ENCODE measurements around the gene ATP13A3. TPM values are rescaled to one million over a fixed set of nuclear protein-coding genes. Genes with fewer than 3 reads are reported as not detected.

The ATP13A3 gene
- total and polyA plus RNA-seq, 12 donors, result 17.6 to 111 (median 63.3) TPM

DNA sequence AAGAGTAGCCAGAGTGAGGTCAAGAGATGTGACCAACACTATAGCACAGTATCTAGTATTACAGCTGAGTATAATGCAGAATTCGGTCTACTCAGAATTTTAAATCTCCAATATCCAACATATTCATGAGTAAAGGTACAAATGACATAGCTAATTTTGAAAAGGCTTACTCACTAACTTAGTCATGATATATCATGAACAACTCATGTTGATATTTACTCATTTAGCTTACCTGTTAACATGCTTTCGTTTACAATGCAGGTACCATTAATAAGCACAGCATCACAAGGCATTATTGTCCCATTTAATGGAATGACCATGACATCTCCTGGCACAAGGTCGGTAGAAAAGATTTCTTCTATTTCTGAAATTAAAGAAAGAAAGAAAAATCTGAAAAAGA is 36.9 kb downstream of the ATP13A3 start:
- no peak overlapping the region for H3K4me3 ChIP-seq
- intact Hi-C loops (cut with DNase I), result no loop called here
- no peak for TF ChIP-seq CTCF (IDR thresholded peaks at IDR 0.05)
- TF ChIP-seq POLR2A (IDR thresholded peaks at IDR 0.05), result no peak
- H3K9me3 ChIP-seq (replicated peaks in 1 of 3), result no peaks in the 10 kb centered on the region
- 80 to 87% (median 85%) methylated on average over 3 of the region's 3 CpGs for WGBS, 4 donors
- H3K27ac ChIP-seq, result no peak overlapping the region
- H3K27me3 ChIP-seq, result no peaks in the 10 kb centered on the region
- DNase-seq, result no peak
- no peaks in the 10 kb centered on the region for H3K4me1 ChIP-seq (replicated peaks in 1 of 2)
- H3K36me3 ChIP-seq (replicated peaks in 1 of 2), result peaks cover 0 to 82% of the 10 kb centered on the region in 2 donors

DNA sequence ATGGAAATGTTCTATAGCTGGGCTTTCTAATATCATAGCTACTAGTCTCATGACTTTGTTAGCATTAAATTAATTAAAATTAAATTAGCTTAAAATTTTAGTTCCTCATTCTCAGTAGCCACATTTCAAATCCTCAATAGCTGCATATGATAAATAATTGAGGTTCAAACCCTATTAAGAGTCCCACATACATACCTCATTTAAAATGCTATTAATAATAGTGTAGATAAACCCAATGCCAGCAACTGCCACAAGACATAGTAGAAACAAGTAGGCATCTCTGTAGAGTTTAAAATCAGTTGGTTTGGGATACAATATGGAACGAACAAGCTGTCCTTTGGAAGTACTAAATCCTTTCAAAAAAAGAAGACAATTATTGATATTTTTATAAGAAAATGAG is 39.1 kb downstream of the ATP13A3 start:
- WGBS, 4 donors, result 97 to 100% (median 98%) methylated on average over 1 of the region's 1 CpG
- peaks cover 0 to 61% of the 10 kb centered on the region in 2 donors for H3K36me3 ChIP-seq (replicated peaks in 1 of 2)

GRCh38 chr3:194447161-194447560 is 39.6 kb downstream of the ATP13A3 start:
- 93 to 95% (median 94%) methylated on average over 6 of the region's 6 CpGs for WGBS, 4 donors

More for the DNA sequence above, 39.1 kb downstream of the ATP13A3 start:
- TF ChIP-seq POLR2A (IDR thresholded peaks at IDR 0.05) (no peak), CTCF (IDR thresholded peaks at IDR 0.05) (no peak)
- H3K9me3 ChIP-seq (replicated peaks in 1 of 3), result no peaks in the 10 kb centered on the region
- DNase-seq, result no peak
- no peaks in the 10 kb centered on the region for H3K27me3 ChIP-seq
- H3K27ac ChIP-seq, result no peak overlapping the region
- intact Hi-C loops (cut with DNase I), result no loop called here
- H3K4me1 ChIP-seq (replicated peaks in 1 of 2), result no peaks in the 10 kb centered on the region
- no peak overlapping the region for H3K4me3 ChIP-seq

DNA sequence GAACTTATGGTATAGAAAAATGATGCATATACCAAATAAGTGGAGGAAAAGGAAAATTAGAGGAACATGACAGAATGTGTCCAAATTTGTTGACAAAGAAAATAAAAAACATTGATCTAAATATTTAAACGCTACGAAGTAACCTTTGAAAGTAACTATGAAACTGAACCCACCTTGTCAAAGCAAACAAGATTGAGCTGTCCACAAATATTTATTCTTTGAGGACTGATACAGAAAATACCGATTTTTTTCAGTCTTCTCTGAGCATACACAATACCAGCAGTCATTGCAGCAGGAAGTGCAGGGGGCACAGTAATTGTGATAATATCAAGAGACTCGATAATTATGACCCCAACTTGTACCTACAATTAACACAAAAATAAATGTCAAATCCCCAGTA is 40.0 kb downstream of the ATP13A3 start:
- no peaks in the 10 kb centered on the region for H3K4me1 ChIP-seq (replicated peaks in 1 of 2)
- intact Hi-C loops (cut with DNase I), result no loop called here
- TF ChIP-seq POLR2A (IDR thresholded peaks at IDR 0.05) (no peak), CTCF (IDR thresholded peaks at IDR 0.05) (no peak)
- no peaks in the 10 kb centered on the region for H3K9me3 ChIP-seq (replicated peaks in 1 of 3)
- DNase-seq, result no peak
- H3K27ac ChIP-seq, result no peak overlapping the region
- 85 to 89% (median 88%) methylated on average over 4 of the region's 4 CpGs for WGBS, 4 donors
- no peaks in the 10 kb centered on the region for H3K27me3 ChIP-seq
- peaks cover 0 to 52% of the 10 kb centered on the region in 2 donors for H3K36me3 ChIP-seq (replicated peaks in 1 of 2)
- no peak overlapping the region for H3K4me3 ChIP-seq

More at GRCh38 chr3:194447161-194447560, 39.6 kb downstream of the ATP13A3 start:
- H3K27ac ChIP-seq, result no peak overlapping the region
- TF ChIP-seq POLR2A (IDR thresholded peaks at IDR 0.05) (no peak), CTCF (IDR thresholded peaks at IDR 0.05) (no peak)
- peaks cover 0 to 56% of the 10 kb centered on the region in 2 donors for H3K36me3 ChIP-seq (replicated peaks in 1 of 2)
- intact Hi-C loops (cut with DNase I), result no loop called here
- DNase-seq, result no peak
- no peaks in the 10 kb centered on the region for H3K4me1 ChIP-seq (replicated peaks in 1 of 2)
- no peak overlapping the region for H3K4me3 ChIP-seq
- H3K27me3 ChIP-seq, result no peaks in the 10 kb centered on the region
- no peaks in the 10 kb centered on the region for H3K9me3 ChIP-seq (replicated peaks in 1 of 3)
